ENCODE data around the gene FMOD. TPM values are rescaled to one million over a fixed set of nuclear protein-coding genes. Genes with fewer than 3 reads are reported as not detected.

The FMOD gene
- polyA plus RNA-seq, 1 donor from 2014 or later: not detected

- Histone ChIP-seq H3K27ac (ENCODE audit: low read length) (no peak overlapping the region), H3K9me3 (ENCODE audit: low read length) (no peaks in the 10 kb centered on the region), H3F3A (ENCODE audit: insufficient read depth, low read length, poor library complexity, severe bottlenecking) (no peaks in the 10 kb centered on the region), H3K9me2 (ENCODE audit: insufficient read depth, low read length) (no peaks in the 10 kb centered on the region), H3K9ac (ENCODE audit: low read length) (no peak overlapping the region), H2AFZ (ENCODE audit: low read depth, low read length) (no peak overlapping the region), H3K4me2 (ENCODE audit: low read length) (no peak overlapping the region), H3K27me3 (ENCODE audit: insufficient read depth, low read depth, low read length) (no peaks in the 10 kb centered on the region), H4K20me1 (ENCODE audit: insufficient read depth) (no peaks in the 10 kb centered on the region), H3K4me3 (ENCODE audit: low read length) (no peak overlapping the region), H3K79me2 (replicated peaks; ENCODE audit: insufficient read depth, low read length) (no peaks in the 10 kb centered on the region), H3K36me3 (ENCODE audit: insufficient read depth, low read length) (no peaks in the 10 kb centered on the region)
- no peak for TF ChIP-seq POLR2AphosphoS5 (IDR thresholded peaks at IDR 0.05)
- no peak for TF ChIP-seq EZH2 (IDR thresholded peaks at IDR 0.05; ENCODE audit: borderline replicate concordance, insufficient read depth, low read length, poor library complexity, severe bottlenecking)
- no peak for TF ChIP-seq CTCF (IDR thresholded peaks at IDR 0.05; ENCODE audit: poor library complexity, severe bottlenecking)
Measured at GRCh38 chr1:203380420-203381150, 29.7 kb upstream of the FMOD start.

- Histone ChIP-seq H3K9ac (ENCODE audit: low read length) (no peak overlapping the region), H3K9me3 (ENCODE audit: low read length) (no peaks in the 10 kb centered on the region), H3K4me2 (ENCODE audit: low read length) (no peak overlapping the region), H3K4me3 (ENCODE audit: low read length) (no peak overlapping the region), H3K27me3 (ENCODE audit: insufficient read depth, low read depth, low read length) (no peaks in the 10 kb centered on the region), H2AFZ (ENCODE audit: low read depth, low read length) (no peak overlapping the region), H3K79me2 (replicated peaks; ENCODE audit: insufficient read depth, low read length) (no peaks in the 10 kb centered on the region), H3K9me2 (ENCODE audit: insufficient read depth, low read length) (no peaks in the 10 kb centered on the region), H3K27ac (ENCODE audit: low read length) (no peak overlapping the region), H4K20me1 (ENCODE audit: insufficient read depth) (no peaks in the 10 kb centered on the region), H3F3A (ENCODE audit: insufficient read depth, low read length, poor library complexity, severe bottlenecking) (no peaks in the 10 kb centered on the region), H3K36me3 (ENCODE audit: insufficient read depth, low read length) (no peaks in the 10 kb centered on the region)
- TF ChIP-seq EP300 (conservative IDR thresholded peaks at IDR 0.05; ENCODE audit: poor library complexity, severe bottlenecking) (no peak), TAF1 (IDR thresholded peaks at IDR 0.05; ENCODE audit: low read depth) (no peak), MXI1 (conservative IDR thresholded peaks at IDR 0.05; ENCODE audit: poor library complexity, severe bottlenecking) (no peak), SMC3 (conservative IDR thresholded peaks at IDR 0.05; ENCODE audit: poor library complexity) (no peak), POLR2AphosphoS5 (IDR thresholded peaks at IDR 0.05) (no peak), EZH2 (IDR thresholded peaks at IDR 0.05; ENCODE audit: borderline replicate concordance, insufficient read depth, low read length, poor library complexity, severe bottlenecking) (no peak), CTCF (IDR thresholded peaks at IDR 0.05; ENCODE audit: poor library complexity, severe bottlenecking) (no peak), REST (IDR thresholded peaks at IDR 0.05; ENCODE audit: borderline replicate concordance) (no peak), RAD21 (conservative IDR thresholded peaks at IDR 0.05) (no peak)
Measured at GRCh38 chr1:203379825-203380224, 28.9 kb upstream of the FMOD start.
